Gastroesophageal sphincter (tissue), 3 donors: ENCODE measurements around the gene ZCCHC3.

Source experiments
- CTCF ChIP-seq, 4 experiments: fragments of 200-600 bp in 2 of 4; fragments of 450-650 bp in 2 of 4; sonication (generic) in 1 of 4; IDR thresholded peaks; one replicate each; pipeline ENCODE4 v1.5.1; 2017 to 2019; ENCODE audit warnings: antibody characterized with exemption in 4 of 4, mild to moderate bottlenecking in 2 of 4, moderate library complexity in 2 of 4
- EP300 ChIP-seq: sonication (generic); formaldehyde crosslinking; IDR thresholded peaks from one replicate; pipeline ENCODE4 v1.6.1; 2017; ENCODE audit warnings: antibody characterized with exemption, mild to moderate bottlenecking
- POLR2A ChIP-seq, 2 donors: fragments of 450-650 bp; IDR thresholded peaks; one replicate each; pipeline ENCODE4 v1.6.1; 2017; ENCODE audit warnings: antibody characterized with exemption in 2 of 2, mild to moderate bottlenecking in 2 of 2, moderate library complexity in 1 of 2
- POLR2AphosphoS5 ChIP-seq: sonication (generic); formaldehyde crosslinking; IDR thresholded peaks from one replicate; pipeline ENCODE4 v1.6.1; 2017; ENCODE audit warnings: antibody characterized with exemption

- no peak for TF ChIP-seq EP300
- no peak for TF ChIP-seq CTCF (IDR thresholded peaks at IDR 0.05)
- TF ChIP-seq POLR2AphosphoS5: no peak
- no peak for TF ChIP-seq POLR2A (IDR thresholded peaks at IDR 0.05)
Observed at GRCh38 chr20:276620-277495, 20.5 kb upstream of the ZCCHC3 start.
